ENCODE results near the gene MPHOSPH9.
"Not testable (repeated sequence)": the region's sequence is repeated elsewhere in the genome, so short reads cannot be mapped to it uniquely, and the experiment has no call there.

Gene MPHOSPH9

DNA sequence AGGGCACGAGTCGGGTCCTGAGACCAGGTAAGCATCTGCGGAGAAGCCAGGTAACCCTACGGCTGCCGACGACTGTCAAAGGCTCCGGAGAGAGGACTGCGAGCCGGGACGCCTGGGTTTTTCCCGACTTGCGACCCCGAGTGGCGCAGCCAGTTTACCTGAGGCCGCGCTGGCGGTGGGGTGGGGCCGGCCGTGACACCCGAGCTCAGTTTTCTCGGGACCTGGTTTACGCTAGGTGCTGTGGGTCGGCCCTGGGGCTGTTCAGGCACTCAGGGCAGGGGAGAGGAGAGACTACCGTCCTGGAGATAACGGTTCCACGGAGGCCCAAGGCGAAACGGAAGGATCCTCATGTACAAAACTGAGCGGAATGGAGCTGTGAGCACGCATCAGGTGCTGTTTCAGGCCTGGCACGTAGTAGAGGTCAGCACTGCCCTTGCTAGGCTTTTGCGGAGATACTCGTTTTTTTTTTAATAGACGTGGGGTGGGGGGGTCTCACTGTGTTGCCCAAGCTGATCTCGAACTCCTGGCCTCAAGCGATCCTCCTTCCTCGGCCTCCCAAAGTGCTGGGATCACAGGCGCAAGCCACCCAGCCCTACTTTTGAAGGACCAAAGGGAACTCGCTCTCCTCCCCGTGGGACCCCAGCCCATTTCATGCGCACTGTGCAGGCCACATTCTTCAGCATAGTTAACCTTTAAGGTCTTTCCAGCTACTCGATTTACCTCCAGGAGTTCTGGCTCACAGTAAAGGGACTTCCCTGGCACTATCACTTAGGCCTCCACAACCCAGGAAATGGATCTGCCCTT, 766 bp upstream of the MPHOSPH9 start:
- H3K27ac ChIP-seq, result peak overlapping the region; percentile 82

DNA sequence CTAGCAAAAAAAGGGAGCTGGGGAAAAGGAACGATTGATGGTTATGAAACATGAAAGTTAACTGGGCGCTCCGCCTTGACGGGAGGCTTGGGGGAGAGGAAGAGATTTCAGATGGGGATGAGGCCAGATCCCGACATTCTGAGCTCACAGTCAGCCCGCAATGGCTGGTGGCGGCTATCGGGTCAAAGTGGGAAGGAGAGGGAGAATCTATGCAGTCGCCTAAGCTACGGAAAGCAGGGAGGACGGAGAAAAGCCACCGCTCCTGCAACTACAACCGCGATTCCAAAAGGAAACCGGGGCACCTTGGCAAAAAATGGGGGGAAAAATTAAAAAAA, 502 bp downstream of the MPHOSPH9 start:
- TF ChIP-seq ZFX (IDR thresholded peaks at IDR 0.05; ENCODE audit: borderline replicate concordance), result no peak

More for the DNA sequence above, 766 bp upstream of the MPHOSPH9 start:
- TF ChIP-seq ZFX (IDR thresholded peaks at IDR 0.05; ENCODE audit: borderline replicate concordance), result no peak
- TF ChIP-seq, protein P1, sequence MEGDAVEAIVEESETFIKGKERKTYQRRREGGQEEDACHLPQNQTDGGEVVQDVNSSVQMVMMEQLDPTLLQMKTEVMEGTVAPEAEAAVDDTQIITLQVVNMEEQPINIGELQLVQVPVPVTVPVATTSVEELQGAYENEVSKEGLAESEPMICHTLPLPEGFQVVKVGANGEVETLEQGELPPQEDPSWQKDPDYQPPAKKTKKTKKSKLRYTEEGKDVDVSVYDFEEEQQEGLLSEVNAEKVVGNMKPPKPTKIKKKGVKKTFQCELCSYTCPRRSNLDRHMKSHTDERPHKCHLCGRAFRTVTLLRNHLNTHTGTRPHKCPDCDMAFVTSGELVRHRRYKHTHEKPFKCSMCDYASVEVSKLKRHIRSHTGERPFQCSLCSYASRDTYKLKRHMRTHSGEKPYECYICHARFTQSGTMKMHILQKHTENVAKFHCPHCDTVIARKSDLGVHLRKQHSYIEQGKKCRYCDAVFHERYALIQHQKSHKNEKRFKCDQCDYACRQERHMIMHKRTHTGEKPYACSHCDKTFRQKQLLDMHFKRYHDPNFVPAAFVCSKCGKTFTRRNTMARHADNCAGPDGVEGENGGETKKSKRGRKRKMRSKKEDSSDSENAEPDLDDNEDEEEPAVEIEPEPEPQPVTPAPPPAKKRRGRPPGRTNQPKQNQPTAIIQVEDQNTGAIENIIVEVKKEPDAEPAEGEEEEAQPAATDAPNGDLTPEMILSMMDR (IDR thresholded peaks at IDR 0.05), result peak; percentile 20; the same call in 1 of the 2 replicates

GRCh38 chr12:123231931-123232330, 1.0 kb downstream of the MPHOSPH9 start:
- H3K27ac ChIP-seq, result peak overlapping the region; percentile 82

More for the DNA sequence above, 502 bp downstream of the MPHOSPH9 start:
- H3K27ac ChIP-seq, result peak overlapping the region; percentile 82

GRCh38 chr12:123229051-123229450, 3.9 kb downstream of the MPHOSPH9 start:
- H3K27ac ChIP-seq, result no peak overlapping the region
- no peak for TF ChIP-seq ZFX (IDR thresholded peaks at IDR 0.05; ENCODE audit: borderline replicate concordance)
- TF ChIP-seq, protein P1 (IDR thresholded peaks at IDR 0.05), result no peak

More at GRCh38 chr12:123231931-123232330, 1.0 kb downstream of the MPHOSPH9 start:
- TF ChIP-seq, protein P1 (IDR thresholded peaks at IDR 0.05), result no peak
- no peak for TF ChIP-seq ZFX (IDR thresholded peaks at IDR 0.05; ENCODE audit: borderline replicate concordance)

DNA sequence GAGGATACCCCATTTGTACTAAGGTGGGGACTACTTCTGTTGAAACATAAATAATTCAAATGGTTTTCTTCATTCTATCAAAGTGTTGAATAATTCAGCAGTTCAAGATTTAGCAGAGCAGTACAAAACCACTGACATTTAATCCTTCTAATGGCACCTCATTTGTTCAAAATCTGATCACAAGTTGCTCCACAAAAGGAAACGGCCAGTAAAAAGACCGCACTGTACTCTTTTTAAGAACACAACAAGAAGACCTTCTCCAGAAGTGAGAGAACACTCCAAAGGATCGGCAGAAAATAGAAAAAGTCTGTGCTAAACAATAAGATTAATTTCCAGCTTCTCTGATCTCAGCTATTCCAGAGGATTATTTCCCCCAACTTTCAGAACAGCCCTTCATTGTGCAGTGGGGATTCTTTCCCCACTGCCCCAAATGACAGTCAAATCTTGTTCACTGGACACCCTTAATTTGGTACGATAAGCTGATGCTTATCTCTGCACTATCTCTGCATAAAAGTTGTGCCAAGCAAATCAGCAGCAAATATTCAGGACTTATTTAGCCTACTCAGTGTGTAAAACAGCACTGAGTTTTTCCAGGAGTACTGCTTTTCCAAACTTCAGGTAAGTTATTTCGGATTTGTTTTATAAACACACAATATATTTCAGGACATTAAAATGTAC, 5.2 kb downstream of the MPHOSPH9 start:
- TF ChIP-seq, protein P1 (IDR thresholded peaks at IDR 0.05), result no peak
- no peak for TF ChIP-seq ZFX (IDR thresholded peaks at IDR 0.05; ENCODE audit: borderline replicate concordance)
- H3K27ac ChIP-seq, result no peak overlapping the region

- TF ChIP-seq, protein P1 (IDR thresholded peaks at IDR 0.05), result no peak
- no peak for TF ChIP-seq ZFX (IDR thresholded peaks at IDR 0.05; ENCODE audit: borderline replicate concordance)
- no peak overlapping the region for H3K27ac ChIP-seq
Observed at GRCh38 chr12:123225443-123225842, 7.5 kb downstream of the MPHOSPH9 start.

DNA sequence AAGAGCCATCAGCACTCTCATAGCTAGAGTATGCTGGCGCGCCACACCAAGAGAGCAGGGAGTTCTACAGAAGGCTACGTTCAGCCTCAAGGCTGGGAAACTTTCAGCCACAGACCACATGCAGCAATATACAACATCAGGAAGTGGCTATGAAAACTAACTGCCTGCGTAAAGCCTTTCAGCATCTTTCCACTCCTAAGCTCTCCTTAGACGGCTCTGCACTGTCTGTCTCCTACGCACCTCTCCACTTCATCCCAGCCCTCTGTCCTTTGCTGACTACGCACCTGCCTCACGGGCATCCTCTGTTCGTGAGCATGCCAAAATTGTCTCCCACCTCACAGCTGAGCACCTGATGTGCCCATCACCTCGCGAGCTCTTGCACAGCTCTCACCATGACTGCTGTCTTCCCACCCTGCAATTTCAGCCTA, 9.7 kb downstream of the MPHOSPH9 start:
- TF ChIP-seq, protein P1 (IDR thresholded peaks at IDR 0.05), result no peak
- TF ChIP-seq ZFX (IDR thresholded peaks at IDR 0.05; ENCODE audit: borderline replicate concordance), result no peak
- H3K27ac ChIP-seq, result no peak overlapping the region

- H3K27ac ChIP-seq, result not testable (repeated sequence)
Observed at GRCh38 chr12:123207815-123208214, 25.1 kb downstream of the MPHOSPH9 start.

DNA sequence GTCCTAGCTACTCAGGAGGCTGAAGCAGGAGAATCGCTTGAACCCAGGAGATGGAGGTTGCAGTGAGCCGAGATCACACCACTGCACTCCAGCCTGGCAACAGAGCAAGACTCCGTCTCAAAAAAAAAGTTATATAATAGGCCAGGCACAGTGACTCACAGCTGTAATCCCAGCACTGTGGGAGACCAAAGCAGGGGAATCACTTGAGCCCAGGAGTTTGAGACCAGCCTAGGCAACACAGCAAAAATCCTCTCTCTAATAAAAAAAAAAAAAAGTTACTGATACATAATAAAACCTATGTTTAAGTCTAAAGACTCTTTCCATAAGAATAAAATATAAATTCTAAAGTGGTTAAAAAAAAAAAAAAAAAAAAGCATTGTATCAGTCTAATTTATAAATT, 26.1 kb downstream of the MPHOSPH9 start:
- not testable (repeated sequence) for H3K27ac ChIP-seq

All from 22Rv1 (cell line).